ENCODE data around the gene ZNF333.

DNA sequence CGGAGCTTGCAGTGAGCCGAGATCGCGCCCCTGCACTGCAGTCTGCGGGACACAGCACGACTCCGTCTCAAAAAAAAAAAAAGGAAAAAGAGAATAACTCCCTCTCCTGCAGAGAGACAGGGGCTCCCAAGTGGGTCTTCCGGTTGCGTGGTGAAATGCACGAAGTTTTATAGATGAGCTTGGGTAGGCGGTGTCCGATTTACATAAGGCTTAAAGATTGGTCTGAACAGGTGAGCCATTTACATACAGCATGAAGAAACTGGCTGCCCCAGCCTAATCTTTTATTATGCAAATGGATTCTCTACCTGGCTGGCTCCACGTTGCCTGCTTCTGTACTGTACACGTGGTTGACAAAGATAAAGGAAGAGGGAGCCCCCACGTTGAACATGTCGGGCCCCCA, 69.0 kb downstream of the ZNF333 start:
- no peak for TF ChIP-seq POLR2AphosphoS5 (IDR thresholded peaks at IDR 0.05; ENCODE audit: insufficient read depth in 1 of 2, low read depth in 1 of 2)
- TF ChIP-seq, protein P1, sequence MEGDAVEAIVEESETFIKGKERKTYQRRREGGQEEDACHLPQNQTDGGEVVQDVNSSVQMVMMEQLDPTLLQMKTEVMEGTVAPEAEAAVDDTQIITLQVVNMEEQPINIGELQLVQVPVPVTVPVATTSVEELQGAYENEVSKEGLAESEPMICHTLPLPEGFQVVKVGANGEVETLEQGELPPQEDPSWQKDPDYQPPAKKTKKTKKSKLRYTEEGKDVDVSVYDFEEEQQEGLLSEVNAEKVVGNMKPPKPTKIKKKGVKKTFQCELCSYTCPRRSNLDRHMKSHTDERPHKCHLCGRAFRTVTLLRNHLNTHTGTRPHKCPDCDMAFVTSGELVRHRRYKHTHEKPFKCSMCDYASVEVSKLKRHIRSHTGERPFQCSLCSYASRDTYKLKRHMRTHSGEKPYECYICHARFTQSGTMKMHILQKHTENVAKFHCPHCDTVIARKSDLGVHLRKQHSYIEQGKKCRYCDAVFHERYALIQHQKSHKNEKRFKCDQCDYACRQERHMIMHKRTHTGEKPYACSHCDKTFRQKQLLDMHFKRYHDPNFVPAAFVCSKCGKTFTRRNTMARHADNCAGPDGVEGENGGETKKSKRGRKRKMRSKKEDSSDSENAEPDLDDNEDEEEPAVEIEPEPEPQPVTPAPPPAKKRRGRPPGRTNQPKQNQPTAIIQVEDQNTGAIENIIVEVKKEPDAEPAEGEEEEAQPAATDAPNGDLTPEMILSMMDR (IDR thresholded peaks at IDR 0.05): no peak
